NCI-H524 treated with DMSO at 0.1 percent for 48 hours (cell line): ENCODE data around the gene PDE2A.

Experiments
- DNase-seq: peaks from one replicate; lab custom pipeline; 2025; lab: John Stamatoyannopoulos, UW

PDE2A gene

DNA sequence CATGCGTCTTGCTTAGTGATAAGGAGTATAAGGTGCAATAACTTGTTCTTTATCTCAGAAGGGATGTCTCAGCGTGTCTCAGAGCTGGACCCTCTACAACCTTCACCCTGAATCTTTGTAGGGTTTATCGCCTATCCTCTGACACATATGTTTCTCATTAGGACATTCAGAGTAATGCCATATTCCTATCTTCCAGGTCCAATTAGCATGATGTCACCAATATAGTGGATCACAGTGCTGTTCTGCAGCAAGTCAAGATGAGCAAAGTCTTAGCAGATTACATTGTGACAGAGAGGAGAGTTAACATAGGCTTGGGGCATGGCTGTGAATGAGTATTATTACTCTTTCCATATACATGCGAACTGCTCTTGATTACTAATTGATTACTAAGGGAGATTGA, 129.6 kb downstream of the PDE2A start:
- DNase-seq, result no peak

DNA sequence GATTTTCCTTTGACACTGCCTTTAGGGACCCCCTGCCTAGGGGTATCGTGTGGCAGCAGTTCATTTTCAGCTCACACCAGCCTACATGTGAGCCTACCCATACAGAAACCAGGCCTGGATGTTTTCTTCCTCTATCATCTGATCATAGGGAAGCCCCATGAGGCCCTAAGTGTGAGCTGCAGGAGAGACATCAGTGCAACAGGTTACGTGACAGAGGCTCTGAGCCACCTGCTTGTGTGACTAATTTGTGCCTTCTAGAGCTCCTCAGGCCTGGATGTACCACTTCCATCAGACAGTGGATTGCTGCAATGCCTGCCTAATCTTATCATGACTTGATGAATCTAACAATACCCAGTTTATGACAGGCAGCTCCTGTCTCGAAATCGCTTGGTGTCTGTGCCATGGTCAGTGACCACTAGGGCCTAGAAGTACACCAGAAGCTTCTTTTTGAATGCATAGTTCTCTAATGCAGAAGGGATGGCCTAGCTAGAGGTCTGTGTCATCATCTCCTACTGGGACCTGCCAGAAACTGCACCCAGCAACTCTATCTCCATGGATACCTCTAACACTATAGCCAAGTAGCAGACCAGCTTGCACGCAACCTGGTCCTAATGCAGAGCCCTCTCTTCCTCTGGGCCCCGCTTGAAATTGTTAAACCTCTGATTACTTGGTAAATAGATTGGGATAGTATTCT, 130.2 kb downstream of the PDE2A start:
- DNase-seq, result no peak

DNA sequence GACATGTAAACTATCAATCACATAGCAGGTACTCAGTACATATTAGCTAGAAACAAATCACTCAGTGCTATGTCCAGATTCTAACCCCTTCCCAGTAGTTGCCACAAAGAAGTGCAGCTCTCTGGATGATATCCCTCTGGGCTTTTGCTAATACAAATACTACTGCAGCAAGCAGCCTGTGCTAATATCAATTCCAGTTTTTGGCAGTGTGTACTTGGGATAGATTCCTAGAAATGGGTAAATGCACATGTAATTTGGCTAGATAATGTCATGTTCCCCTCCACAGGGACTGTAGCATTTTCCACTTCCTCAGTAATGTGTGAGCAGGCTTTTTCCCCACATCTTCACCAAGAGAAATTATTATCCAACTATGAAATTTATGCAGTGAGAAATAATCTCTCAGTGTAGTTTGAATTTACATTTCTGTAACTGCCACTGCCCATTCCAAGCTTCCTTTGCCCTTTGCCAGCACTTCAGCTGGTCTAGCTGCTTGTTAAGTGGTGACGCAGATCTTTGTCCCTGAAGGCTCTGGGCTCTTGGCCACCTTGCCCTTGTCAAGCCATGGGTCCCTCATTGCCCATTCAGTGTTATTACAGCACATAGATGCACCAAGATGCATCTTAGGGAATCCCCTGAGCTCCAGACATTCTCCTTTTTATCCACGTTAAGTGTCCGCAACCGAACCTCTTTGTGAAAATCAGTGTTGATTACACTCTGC, 132.8 kb downstream of the PDE2A start:
- no peak for DNase-seq

DNA sequence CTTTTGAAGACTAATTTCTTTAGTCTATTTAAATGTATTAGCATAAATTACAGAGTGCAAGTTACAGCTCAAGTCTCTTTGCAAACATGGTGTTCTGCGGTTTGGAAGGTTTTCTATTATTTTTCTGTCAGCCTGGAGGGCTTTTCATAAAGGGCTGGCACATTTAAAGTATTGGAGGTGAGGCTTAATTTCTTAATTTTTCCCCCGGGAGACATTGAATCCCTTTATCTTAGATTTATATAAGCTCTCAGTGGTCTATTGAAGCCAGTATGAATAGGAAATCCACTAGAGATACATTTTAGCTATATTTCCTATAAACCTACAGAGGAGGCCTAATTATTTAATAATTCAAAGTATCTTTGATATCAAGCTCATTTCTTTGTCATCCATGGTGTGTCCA, 137.2 kb downstream of the PDE2A start:
- no peak for DNase-seq

- DNase-seq, result no peak
Measured at GRCh38 chr11:72535194-72535547, 139.1 kb downstream of the PDE2A start.

GRCh38 chr11:72534371-72535193, 139.6 kb downstream of the PDE2A start:
- no peak for DNase-seq

GRCh38 chr11:72529068-72529467, 145.2 kb downstream of the PDE2A start:
- no peak for DNase-seq

DNA sequence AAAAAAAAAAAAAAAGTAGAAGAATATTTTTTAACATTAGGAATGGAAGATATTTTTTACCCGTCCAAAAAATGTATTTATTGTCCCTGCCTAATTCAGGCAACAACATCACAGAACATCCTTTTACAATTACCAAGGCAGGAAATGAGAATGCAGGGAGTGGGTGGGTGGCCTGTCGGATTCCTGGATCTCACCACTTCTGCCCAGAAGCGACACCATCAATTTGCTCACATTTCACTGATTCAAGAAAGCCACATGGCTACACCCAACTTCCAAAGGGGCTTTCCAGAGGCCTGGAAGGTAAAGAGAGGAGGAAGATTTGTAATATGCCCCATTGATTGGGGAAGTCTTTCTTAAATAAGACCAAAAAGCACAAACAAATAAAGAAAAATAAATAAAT, 146.1 kb downstream of the PDE2A start:
- no peak for DNase-seq
